DMS79 treated with DMSO at 0.1 percent for 48 hours (cell line): Measurements from ENCODE around the gene CRABP1.
A peak's percentile ranks its signal among the peaks of the same experiment; 100 is the strongest.

Experiments
- DNase-seq: peaks from one replicate; lab custom pipeline; 2025; lab: John Stamatoyannopoulos, UW

CRABP1 gene

GRCh38 chr15:78317145-78317836, 22.9 kb upstream of the CRABP1 start:
- DNase-seq = no peak

GRCh38 chr15:78319588-78319987, 20.6 kb upstream of the CRABP1 start:
- DNase-seq = no peak

GRCh38 chr15:78320183-78320582, 20.0 kb upstream of the CRABP1 start:
- DNase-seq = no peak

- DNase-seq = no peak
Measured at GRCh38 chr15:78321041-78321570, 19.0 kb upstream of the CRABP1 start.

- DNase-seq = no peak
Measured at GRCh38 chr15:78321786-78322185, 18.4 kb upstream of the CRABP1 start.

- no peak for DNase-seq
Measured at GRCh38 chr15:78322243-78322642, 17.9 kb upstream of the CRABP1 start.

GRCh38 chr15:78322724-78323521, 17.2 kb upstream of the CRABP1 start:
- DNase-seq = no peak

GRCh38 chr15:78323693-78324092, 16.5 kb upstream of the CRABP1 start:
- no peak for DNase-seq

- DNase-seq = no peak
Measured at GRCh38 chr15:78324144-78324543, 16.0 kb upstream of the CRABP1 start.

- no peak for DNase-seq
Measured at GRCh38 chr15:78325092-78325843, 14.9 kb upstream of the CRABP1 start.

- DNase-seq = no peak
Measured at GRCh38 chr15:78327466-78327865, 12.7 kb upstream of the CRABP1 start.

GRCh38 chr15:78329625-78330024, 10.5 kb upstream of the CRABP1 start:
- no peak for DNase-seq

GRCh38 chr15:78334845-78335244, 5.3 kb upstream of the CRABP1 start:
- no peak for DNase-seq

- no peak for DNase-seq
Measured at GRCh38 chr15:78335985-78336384, 4.2 kb upstream of the CRABP1 start.

- DNase-seq = peak; percentile 12
Measured at GRCh38 chr15:78338781-78339180, 1.4 kb upstream of the CRABP1 start.

- no peak for DNase-seq
Measured at GRCh38 chr15:78339559-78339958, 594 bp upstream of the CRABP1 start.

GRCh38 chr15:78341057-78341987, 1.2 kb downstream of the CRABP1 start:
- no peak for DNase-seq

GRCh38 chr15:78342021-78342420, 1.9 kb downstream of the CRABP1 start:
- no peak for DNase-seq

GRCh38 chr15:78343276-78344060, 3.3 kb downstream of the CRABP1 start:
- DNase-seq = no peak

- DNase-seq = no peak
Measured at GRCh38 chr15:78345396-78346125, 5.4 kb downstream of the CRABP1 start.
